H9 (cell line): ENCODE measurements around the gene FHL3. TPM values are rescaled to one million over a fixed set of nuclear protein-coding genes. Genes with fewer than 3 reads are reported as not detected.

Source experiments
- DNase-seq: peaks from one replicate; pipeline ENCODE4 v3.0.0-alpha.2; 2017
- H2AFZ ChIP-seq: one replicate; pipeline ENCODE4 v1.6.1; 2013; ENCODE audit warnings: mild to moderate bottlenecking, low read length, control low read depth, moderate library complexity
- H2AK5ac ChIP-seq: 2 replicates; pipeline ENCODE4 v1.6.1; 2013; ENCODE audit warnings: low read length, control low read depth, mixed read lengths; ENCODE audit not compliant: insufficient read length
- H2BK120ac ChIP-seq: one replicate; pipeline ENCODE4 v1.6.1; 2013; ENCODE audit warnings: low read depth, mild to moderate bottlenecking, low read length, control low read depth, inconsistent platforms; ENCODE audit not compliant: poor library complexity, severe bottlenecking
- H2BK12ac ChIP-seq: 2 replicates; pipeline ENCODE4 v1.6.1; 2013; ENCODE audit warnings: low read length, control low read depth, mixed read lengths, low read depth; ENCODE audit not compliant: insufficient read length
- H2BK15ac ChIP-seq: 2 replicates; pipeline ENCODE4 v1.6.1; 2013; ENCODE audit warnings: low read depth, low read length, control low read depth
- H2BK20ac ChIP-seq: one replicate; pipeline ENCODE4 v1.6.1; 2013; ENCODE audit warnings: low read depth, mild to moderate bottlenecking, low read length, control low read depth, inconsistent platforms; ENCODE audit not compliant: poor library complexity, severe bottlenecking
- H2BK5ac ChIP-seq: 2 replicates; pipeline ENCODE4 v1.6.1; 2013; ENCODE audit warnings: low read length, control low read depth, mixed read lengths; ENCODE audit not compliant: insufficient read length
- H3K14ac ChIP-seq: 2 replicates; pipeline ENCODE4 v1.6.1; 2013; ENCODE audit warnings: low read length, control low read depth; ENCODE audit not compliant: insufficient read depth
- H3K18ac ChIP-seq: 2 replicates; pipeline ENCODE4 v1.6.1; 2013; ENCODE audit warnings: low read depth, mild to moderate bottlenecking, mixed read lengths, low read length, control low read depth; ENCODE audit not compliant: insufficient read length
- H3K23ac ChIP-seq: 2 replicates; pipeline ENCODE4 v1.6.1; 2013; ENCODE audit warnings: low read length, control low read depth, mixed read lengths, low read depth; ENCODE audit not compliant: insufficient read length
- H3K23me2 ChIP-seq: 2 replicates; pipeline ENCODE4 v1.6.1; 2013; ENCODE audit warnings: low read depth, mild to moderate bottlenecking, mixed read lengths, low read length, control low read depth; ENCODE audit not compliant: insufficient read length, poor library complexity, severe bottlenecking
- H3K27ac ChIP-seq: 2 replicates; pipeline ENCODE4 v1.5.1; 2013; ENCODE audit warnings: low read length, control low read depth, mixed read lengths, low read depth; ENCODE audit not compliant: insufficient read length
- H3K27me3 ChIP-seq: 2 replicates; pipeline ENCODE4 v1.6.1; 2013; ENCODE audit warnings: low read length, control low read depth, inconsistent platforms; ENCODE audit not compliant: insufficient read depth
- H3K4ac ChIP-seq: 2 replicates; pipeline ENCODE4 v1.6.1; 2013; ENCODE audit warnings: low read depth, mild to moderate bottlenecking, control low read depth, inconsistent platforms, low read length, moderate library complexity
- H3K4me1 ChIP-seq: 2 replicates; pipeline ENCODE4 v1.6.1; 2013; ENCODE audit warnings: low read length, control low read depth, inconsistent platforms; ENCODE audit not compliant: insufficient read depth
- H3K4me2 ChIP-seq: 2 replicates; pipeline ENCODE4 v1.6.1; 2013; ENCODE audit warnings: low read length, control low read depth, mixed read lengths; ENCODE audit not compliant: insufficient read length, insufficient read depth
- H3K56ac ChIP-seq: 2 replicates; pipeline ENCODE4 v1.6.1; 2013; ENCODE audit warnings: low read depth, mild to moderate bottlenecking, mixed read lengths, low read length, control low read depth; ENCODE audit not compliant: insufficient read length
- H3K79me1 ChIP-seq: 2 replicates; pipeline ENCODE4 v1.6.1; 2013; ENCODE audit warnings: low read depth, mild to moderate bottlenecking, moderate library complexity, low read length, control low read depth, inconsistent platforms; ENCODE audit not compliant: insufficient read depth, poor library complexity, severe bottlenecking
- H3K79me2 ChIP-seq: 2 replicates; pipeline ENCODE4 v1.6.1; 2013; ENCODE audit warnings: low read length, control low read depth, inconsistent platforms; ENCODE audit not compliant: insufficient read depth
- H3K9ac ChIP-seq: 2 replicates; pipeline ENCODE4 v1.6.1; 2013; ENCODE audit warnings: low read length, control low read depth, mixed read lengths; ENCODE audit not compliant: insufficient read length; ENCODE audit errors: extremely low read depth
- H3K9me3 ChIP-seq: one replicate; pipeline ENCODE4 v1.6.1; 2013; ENCODE audit warnings: low read depth, low read length, inconsistent platforms; ENCODE audit not compliant: control insufficient read depth
- H3T11ph ChIP-seq: one replicate; pipeline ENCODE4 v1.6.1; 2013; ENCODE audit warnings: mild to moderate bottlenecking, low read length, control low read depth, inconsistent platforms
- H4K20me1 ChIP-seq: one replicate; pipeline ENCODE4 v1.6.1; 2013; ENCODE audit not compliant: control insufficient read depth, insufficient read length, insufficient read depth
- H4K5ac ChIP-seq: 2 replicates; pipeline ENCODE4 v1.6.1; 2013; ENCODE audit warnings: low read depth, mild to moderate bottlenecking, mixed read lengths, low read length, control low read depth; ENCODE audit not compliant: insufficient read length
- H4K8ac ChIP-seq: replicated peaks from 2 replicates; pipeline ENCODE4 v1.6.1; 2013; ENCODE audit warnings: low read length, control low read depth, mixed read lengths, low read depth; ENCODE audit not compliant: insufficient read length
- H4K91ac ChIP-seq: 2 replicates; pipeline ENCODE4 v1.6.1; 2013; ENCODE audit warnings: low read depth, mild to moderate bottlenecking, moderate library complexity, mixed read lengths, low read length, control low read depth; ENCODE audit not compliant: insufficient read length
- H3K27ac Mint-ChIP-seq, 3 experiments: 2 replicates in 2 of 3; 3 replicates in 1 of 3; pipeline ENCODE4 v1.8.0; 2020 to 2021; ENCODE audit warnings: mixed read lengths in 3 of 3, mild to moderate bottlenecking in 1 of 3, moderate library complexity in 1 of 3
- H3K27me3 Mint-ChIP-seq: 2 replicates; pipeline ENCODE4 v1.8.0; 2021; ENCODE audit warnings: low read depth, mild to moderate bottlenecking, moderate library complexity, mixed read lengths
- H3K36me3 Mint-ChIP-seq, 3 experiments: 2 replicates in 2 of 3; 3 replicates in 1 of 3; pipeline ENCODE4 v1.8.0; 2020 to 2021; ENCODE audit warnings: low read depth in 3 of 3, mixed read lengths in 3 of 3; ENCODE audit not compliant: insufficient read depth in 1 of 3
- H3K4me1 Mint-ChIP-seq, 2 experiments: 2 replicates each; pipeline ENCODE4 v1.8.0; 2020; ENCODE audit warnings: mixed read lengths in 2 of 2
- H3K4me3 Mint-ChIP-seq, 2 experiments: 2 replicates in 1 of 2; 3 replicates in 1 of 2; pipeline ENCODE4 v1.8.0; 2020 to 2021; ENCODE audit warnings: mild to moderate bottlenecking in 2 of 2, mixed read lengths in 2 of 2, moderate library complexity in 1 of 2
- H3K9me3 Mint-ChIP-seq, 2 experiments: 2 replicates in 1 of 2; 3 replicates in 1 of 2; pipeline ENCODE4 v1.8.0; 2020; ENCODE audit warnings: mild to moderate bottlenecking in 2 of 2, mixed read lengths in 2 of 2, moderate library complexity in 1 of 2
- WGBS: extraction: QIAGEN DNeasy Blood & Tissue Kit; methylation state at CpG from one replicate; pipeline ENCODE4 v1.1.7; 2013; ENCODE audit warnings: missing lambda C conversion rate, low lambda C conversion rate, mixed read lengths; ENCODE audit not compliant: insufficient read length; ENCODE audit errors: extremely low coverage; 5-methylcytosine and 5-hydroxymethylcytosine counted together
- total RNA-seq: library from RNA; stranded (reverse); gene quantifications from 2 replicates; pipeline ENCODE4 v1.2.1, GENCODE V29; 2021
- TF ChIP-seq, protein P1 (sequence below): fragments of 200-600 bp; sonication (generic); conservative IDR thresholded peaks from 3 replicates; pipeline ENCODE4 v1.8.0; 2021; ENCODE audit warnings: antibody characterized with exemption, mild to moderate bottlenecking

Gene FHL3
- total RNA-seq, 1 experiment from 2014 or later, result 32.8 TPM

DNA sequence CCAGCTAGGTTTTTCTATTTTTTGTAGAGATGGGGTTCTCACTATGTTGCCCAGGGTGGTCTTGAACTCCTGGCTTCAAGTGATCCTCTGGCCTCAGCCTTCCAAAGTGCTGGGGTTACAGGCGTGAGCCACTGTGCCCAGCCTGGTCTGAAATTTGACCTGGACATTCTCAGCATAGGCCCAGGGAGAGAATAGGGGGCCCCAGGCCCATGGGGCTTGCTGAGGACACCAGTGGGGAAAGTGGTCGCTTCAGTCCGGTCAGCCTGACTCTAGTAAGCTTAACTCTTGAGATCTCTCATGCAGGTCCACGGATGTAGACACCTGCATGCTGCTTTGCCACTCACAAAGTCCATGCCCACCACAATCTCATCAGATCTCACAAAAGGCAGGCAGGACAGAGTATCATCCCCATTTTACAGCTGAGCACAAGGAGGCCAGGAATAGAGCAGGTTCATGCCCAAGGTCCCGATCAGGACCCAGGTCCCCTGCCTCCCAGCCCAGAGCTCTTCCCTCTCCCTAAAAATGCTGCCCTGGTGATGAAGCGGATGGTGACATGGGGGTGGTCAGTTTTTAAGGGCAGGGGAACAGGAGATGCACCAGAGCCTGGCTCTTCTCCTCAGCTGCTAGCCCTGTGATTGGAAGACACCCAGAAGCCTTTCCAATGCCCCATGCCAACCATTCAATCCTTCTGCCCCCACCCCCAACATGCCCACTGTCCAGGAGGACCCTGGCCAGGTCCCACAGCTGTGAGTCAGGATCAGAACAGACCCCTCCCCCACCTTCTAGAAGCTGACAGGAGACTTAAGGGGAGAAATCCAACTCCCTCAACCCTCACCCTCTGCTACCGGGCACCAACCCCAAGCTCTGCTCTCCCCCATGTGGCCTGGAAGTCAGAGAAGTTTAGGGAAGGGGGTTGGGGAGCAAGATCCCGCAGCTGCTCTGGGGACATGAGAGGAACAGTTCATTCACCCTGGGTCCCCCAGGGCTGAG is 1.8 kb downstream of the FHL3 start:
- Histone ChIP-seq H4K20me1 (no peaks in the 10 kb centered on the region), H3K9ac (no peak overlapping the region), H3K18ac (no peak overlapping the region), H3K23me2 (peaks cover 9% of the 10 kb centered on the region), H3K9me3 (no peaks in the 10 kb centered on the region), H4K91ac (no peak overlapping the region), H3T11ph (no peak overlapping the region), H2BK20ac (no peak overlapping the region), H3K4me1 (peaks cover 26% of the 10 kb centered on the region), H3K23ac (no peak overlapping the region), H3K4ac (no peak overlapping the region), H2BK5ac (no peak overlapping the region), H4K5ac (no peak overlapping the region), H2BK15ac (no peak overlapping the region), H3K14ac (no peak overlapping the region), H3K56ac (no peak overlapping the region), H3K79me1 (no peaks in the 10 kb centered on the region), H2AK5ac (no peak overlapping the region), H2AFZ (no peak overlapping the region), H3K27ac (no peak overlapping the region), H4K8ac (no peak overlapping the region), H2BK12ac (no peak overlapping the region), H2BK120ac (no peak overlapping the region), H3K4me2 (peak overlapping the region; percentile 84), H3K27me3 (no peaks in the 10 kb centered on the region), H3K79me2 (peaks cover 12% of the 10 kb centered on the region; the same call in 1 of the 2 replicates)
- WGBS, result no CpG with 5 or more reads among the region's 8 CpGs
- H3K4me3 Mint-ChIP-seq, result peak overlapping the region; percentile 71 to 81
- TF ChIP-seq, protein P1, sequence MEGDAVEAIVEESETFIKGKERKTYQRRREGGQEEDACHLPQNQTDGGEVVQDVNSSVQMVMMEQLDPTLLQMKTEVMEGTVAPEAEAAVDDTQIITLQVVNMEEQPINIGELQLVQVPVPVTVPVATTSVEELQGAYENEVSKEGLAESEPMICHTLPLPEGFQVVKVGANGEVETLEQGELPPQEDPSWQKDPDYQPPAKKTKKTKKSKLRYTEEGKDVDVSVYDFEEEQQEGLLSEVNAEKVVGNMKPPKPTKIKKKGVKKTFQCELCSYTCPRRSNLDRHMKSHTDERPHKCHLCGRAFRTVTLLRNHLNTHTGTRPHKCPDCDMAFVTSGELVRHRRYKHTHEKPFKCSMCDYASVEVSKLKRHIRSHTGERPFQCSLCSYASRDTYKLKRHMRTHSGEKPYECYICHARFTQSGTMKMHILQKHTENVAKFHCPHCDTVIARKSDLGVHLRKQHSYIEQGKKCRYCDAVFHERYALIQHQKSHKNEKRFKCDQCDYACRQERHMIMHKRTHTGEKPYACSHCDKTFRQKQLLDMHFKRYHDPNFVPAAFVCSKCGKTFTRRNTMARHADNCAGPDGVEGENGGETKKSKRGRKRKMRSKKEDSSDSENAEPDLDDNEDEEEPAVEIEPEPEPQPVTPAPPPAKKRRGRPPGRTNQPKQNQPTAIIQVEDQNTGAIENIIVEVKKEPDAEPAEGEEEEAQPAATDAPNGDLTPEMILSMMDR, result no peak
- H3K27me3 Mint-ChIP-seq, result no peaks in the 10 kb centered on the region; the same call in 1 of the 2 replicates
- H3K4me1 Mint-ChIP-seq, result peaks cover 51 to 53% of the 10 kb centered on the region in 2 experiments
- H3K36me3 Mint-ChIP-seq, result peaks cover 4 to 10% (median 5%) of the 10 kb centered on the region in 3 experiments; a peak in 6 of 7 replicates
- H3K9me3 Mint-ChIP-seq, result no peaks in the 10 kb centered on the region
- H3K27ac Mint-ChIP-seq, result peak overlapping the region in 2 of 3 experiments; percentile 36 to 66; a peak in 1 of 7 replicates
- DNase-seq, result no peak
